Measurements from ENCODE around the gene APOL6. TPM values are rescaled to one million over a fixed set of nuclear protein-coding genes. Genes with fewer than 3 reads are reported as not detected.

Gene APOL6
- total RNA-seq, 1 donor from 2014 or later: 6.4 TPM

DNA sequence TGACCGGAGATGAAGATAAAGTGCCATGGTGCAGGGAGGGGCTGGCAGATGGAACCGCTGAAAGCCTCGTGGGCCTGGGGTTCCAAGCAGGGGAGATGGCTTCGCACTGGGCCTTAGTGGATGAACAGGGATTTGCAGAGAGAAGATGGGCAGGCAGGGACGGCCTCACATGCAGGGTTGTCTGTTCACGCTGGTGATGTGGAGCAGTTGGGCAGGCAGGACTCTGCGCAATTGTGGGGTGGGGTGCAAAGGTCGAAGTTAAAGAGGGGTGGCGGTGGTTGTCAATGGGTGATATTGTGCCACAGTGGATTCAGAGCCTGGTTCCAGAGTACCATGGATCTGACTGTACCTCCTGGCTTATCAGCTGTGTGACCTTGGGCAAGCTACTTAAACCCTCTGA, 39.0 kb upstream of the APOL6 start:
- Histone ChIP-seq H3K4me3 (no peak overlapping the region), H3K9me3 (no peaks in the 10 kb centered on the region), H3K4me1 (peaks cover 2 to 13% of the 10 kb centered on the region in 2 donors), H3K36me3 (no peaks in the 10 kb centered on the region), H3K27me3 (no peaks in the 10 kb centered on the region), H3K27ac (no peak overlapping the region)
- intact Hi-C loops (cut with DNase I): no loop called here
- TF ChIP-seq, protein P1, sequence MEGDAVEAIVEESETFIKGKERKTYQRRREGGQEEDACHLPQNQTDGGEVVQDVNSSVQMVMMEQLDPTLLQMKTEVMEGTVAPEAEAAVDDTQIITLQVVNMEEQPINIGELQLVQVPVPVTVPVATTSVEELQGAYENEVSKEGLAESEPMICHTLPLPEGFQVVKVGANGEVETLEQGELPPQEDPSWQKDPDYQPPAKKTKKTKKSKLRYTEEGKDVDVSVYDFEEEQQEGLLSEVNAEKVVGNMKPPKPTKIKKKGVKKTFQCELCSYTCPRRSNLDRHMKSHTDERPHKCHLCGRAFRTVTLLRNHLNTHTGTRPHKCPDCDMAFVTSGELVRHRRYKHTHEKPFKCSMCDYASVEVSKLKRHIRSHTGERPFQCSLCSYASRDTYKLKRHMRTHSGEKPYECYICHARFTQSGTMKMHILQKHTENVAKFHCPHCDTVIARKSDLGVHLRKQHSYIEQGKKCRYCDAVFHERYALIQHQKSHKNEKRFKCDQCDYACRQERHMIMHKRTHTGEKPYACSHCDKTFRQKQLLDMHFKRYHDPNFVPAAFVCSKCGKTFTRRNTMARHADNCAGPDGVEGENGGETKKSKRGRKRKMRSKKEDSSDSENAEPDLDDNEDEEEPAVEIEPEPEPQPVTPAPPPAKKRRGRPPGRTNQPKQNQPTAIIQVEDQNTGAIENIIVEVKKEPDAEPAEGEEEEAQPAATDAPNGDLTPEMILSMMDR (IDR thresholded peaks at IDR 0.05): no peak
- no peak for DNase-seq (ENCODE audit: low spot score in 2 of 2)

DNA sequence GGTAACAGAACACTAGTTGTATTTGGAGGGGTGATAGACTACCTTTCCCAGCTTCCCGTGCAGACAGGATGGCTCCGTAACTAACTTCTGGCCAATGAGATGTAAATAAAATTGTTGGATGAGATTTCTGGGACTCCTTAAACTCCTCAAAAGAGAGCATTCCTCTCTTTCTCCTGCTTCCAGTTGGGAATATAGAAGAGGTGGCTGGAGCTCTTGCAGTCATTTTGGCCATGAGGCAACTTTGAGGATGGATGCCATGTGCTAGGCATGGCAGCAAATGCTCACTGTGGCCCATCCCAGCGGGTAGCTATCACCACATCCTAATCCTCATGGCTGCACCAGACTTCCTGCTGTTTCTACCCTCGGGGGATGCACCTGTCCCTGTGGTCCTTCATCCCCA, 38.5 kb upstream of the APOL6 start:
- Histone ChIP-seq H3K4me1 (peaks cover 2 to 13% of the 10 kb centered on the region in 2 donors), H3K36me3 (no peaks in the 10 kb centered on the region), H3K27ac (no peak overlapping the region), H3K27me3 (no peaks in the 10 kb centered on the region), H3K9me3 (no peaks in the 10 kb centered on the region), H3K4me3 (no peak overlapping the region)
- TF ChIP-seq, protein P1 (IDR thresholded peaks at IDR 0.05): no peak
- intact Hi-C loops (cut with DNase I): no loop called here
- no peak for DNase-seq (ENCODE audit: low spot score in 2 of 2)

DNA sequence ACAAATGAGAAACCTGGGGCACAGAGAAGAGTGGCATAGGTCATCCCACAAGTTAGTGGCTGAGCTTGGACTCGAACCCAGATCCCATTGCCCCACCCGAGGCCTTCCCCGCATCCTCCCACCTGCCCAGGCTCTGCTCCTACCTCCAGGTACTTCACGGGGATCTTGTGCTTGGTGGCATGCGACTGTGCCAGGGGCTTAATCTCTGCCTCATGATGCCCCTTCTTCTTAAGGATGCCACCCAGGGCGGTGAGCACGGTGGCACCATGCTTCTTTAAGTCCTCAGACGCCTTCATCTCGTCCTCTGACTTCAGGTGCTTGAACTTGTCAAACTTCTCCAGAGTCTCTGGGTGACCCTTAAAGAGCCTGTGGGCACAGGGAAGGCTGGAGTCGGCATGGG, 37.5 kb upstream of the APOL6 start:
- Histone ChIP-seq H3K9me3 (no peaks in the 10 kb centered on the region), H3K27me3 (no peaks in the 10 kb centered on the region), H3K27ac (no peak overlapping the region), H3K36me3 (no peaks in the 10 kb centered on the region), H3K4me1 (peaks cover 2 to 11% of the 10 kb centered on the region in 2 donors), H3K4me3 (no peak overlapping the region)
- TF ChIP-seq, protein P1 (IDR thresholded peaks at IDR 0.05): no peak
- DNase-seq (ENCODE audit: low spot score in 2 of 2): no peak
- intact Hi-C loops (cut with DNase I): no loop called here

DNA sequence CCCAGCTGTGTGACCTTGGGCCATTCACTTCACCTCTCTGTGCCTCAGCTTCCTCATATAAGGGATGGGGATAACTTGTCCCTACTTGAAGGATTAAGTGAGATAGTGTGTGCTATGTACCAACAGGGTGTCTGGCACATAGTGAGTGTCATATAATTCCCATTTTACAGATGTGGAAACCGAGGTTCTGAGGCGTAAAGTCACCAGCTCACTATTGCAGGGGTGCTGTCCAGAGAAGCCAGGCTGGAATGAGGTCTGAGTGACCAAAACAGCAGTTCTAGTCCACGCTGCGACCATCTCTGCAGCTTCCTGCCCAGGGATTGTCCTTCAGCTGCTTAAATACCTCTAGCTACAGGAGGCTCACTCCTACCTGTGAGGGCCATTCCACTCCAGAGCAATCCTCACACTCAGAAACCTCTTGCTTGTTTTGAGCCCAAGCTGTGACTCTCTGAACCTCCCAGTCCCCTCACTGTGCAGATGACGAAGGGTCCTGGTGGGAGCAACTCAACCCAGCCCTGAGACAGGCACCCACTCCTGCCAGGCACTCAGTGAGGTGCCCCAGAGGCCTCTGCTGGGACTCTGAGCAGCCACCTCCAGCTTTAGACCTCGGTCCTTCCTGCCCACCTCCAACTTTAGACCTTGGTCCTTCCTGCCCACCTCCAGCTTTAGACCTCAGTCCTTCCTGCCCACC, 36.9 kb upstream of the APOL6 start:
- intact Hi-C loops (cut with DNase I): no loop called here
- TF ChIP-seq, protein P1 (IDR thresholded peaks at IDR 0.05): no peak
- peaks cover under 1 to 5% of the 10 kb centered on the region in 2 donors for H3K4me1 ChIP-seq
- H3K4me3 ChIP-seq: no peak overlapping the region
- no peak overlapping the region for H3K27ac ChIP-seq
- no peaks in the 10 kb centered on the region for H3K36me3 ChIP-seq
- H3K9me3 ChIP-seq: no peaks in the 10 kb centered on the region
- DNase-seq (ENCODE audit: low spot score in 2 of 2): no peak
- no peaks in the 10 kb centered on the region for H3K27me3 ChIP-seq

DNA sequence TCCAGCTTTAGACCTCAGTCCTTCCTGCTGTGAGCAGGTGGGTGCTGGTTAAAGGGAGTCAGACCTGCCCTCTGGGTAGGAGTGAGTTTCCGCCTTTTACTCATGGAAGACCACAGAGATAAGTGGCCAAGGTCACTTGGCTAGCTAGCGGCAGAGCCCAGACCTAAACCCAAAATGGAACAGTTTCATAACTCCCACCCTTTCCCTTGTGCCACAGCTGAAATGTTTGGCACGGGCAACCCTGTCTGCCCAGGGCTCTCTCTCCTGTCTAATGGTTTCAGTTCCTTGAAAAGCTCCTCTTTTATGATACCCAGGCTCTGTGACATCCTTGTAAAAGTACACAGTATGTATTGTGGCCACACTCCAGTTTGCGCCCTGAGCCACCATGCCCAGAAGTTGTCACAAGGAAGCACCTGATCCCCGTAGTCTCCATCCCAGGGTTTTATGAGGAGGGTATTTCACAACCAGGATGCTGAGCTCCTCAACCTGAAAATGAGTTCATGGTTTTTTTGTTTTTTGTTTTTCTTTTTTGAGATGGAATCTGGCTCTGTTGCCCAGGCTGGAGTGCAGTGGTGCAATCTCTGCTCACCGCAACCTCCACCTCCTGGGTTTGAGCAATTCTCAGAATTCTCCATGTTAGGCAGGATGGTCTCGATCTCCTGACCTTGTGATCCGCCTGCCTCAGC, 36.2 kb upstream of the APOL6 start:
- Histone ChIP-seq H3K4me3 (no peak overlapping the region), H3K27ac (no peak overlapping the region), H3K9me3 (no peaks in the 10 kb centered on the region), H3K4me1 (no peaks in the 10 kb centered on the region), H3K36me3 (no peaks in the 10 kb centered on the region), H3K27me3 (no peaks in the 10 kb centered on the region)
- no peak for DNase-seq (ENCODE audit: low spot score in 2 of 2)
- TF ChIP-seq, protein P1 (IDR thresholded peaks at IDR 0.05): no peak
- intact Hi-C loops (cut with DNase I): no loop called here

Data from ascending aorta (tissue), 2 donors.